ENCODE results near the gene PRR16. TPM values are rescaled to one million over a fixed set of nuclear protein-coding genes. Genes with fewer than 3 reads are reported as not detected.
"Not testable (repeated sequence)": the region's sequence is repeated elsewhere in the genome, so short reads cannot be mapped to it uniquely, and the experiment has no call there.

Gene PRR16
- total RNA-seq, 1 donor from 2014 or later = 0.70 TPM

- DNase-seq (ENCODE audit: low read depth) = no peak
Observed at GRCh38 chr5:120640778-120641177, 176.7 kb downstream of the PRR16 start.

- no peak for DNase-seq (ENCODE audit: low read depth)
Observed at GRCh38 chr5:120644516-120644915, 180.4 kb downstream of the PRR16 start.

GRCh38 chr5:120655828-120656435, 191.8 kb downstream of the PRR16 start:
- peak; percentile 28 for DNase-seq (ENCODE audit: low read depth)

- no peak for DNase-seq (ENCODE audit: low read depth)
Observed at GRCh38 chr5:120657104-120657503, 193.0 kb downstream of the PRR16 start.

- peak; percentile 14 for DNase-seq (ENCODE audit: low read depth)
Observed at GRCh38 chr5:120677481-120677880, 213.4 kb downstream of the PRR16 start.

- no peak for DNase-seq (ENCODE audit: low read depth)
Observed at GRCh38 chr5:120678279-120678678, 214.2 kb downstream of the PRR16 start.

GRCh38 chr5:120682851-120683250, 218.8 kb downstream of the PRR16 start:
- no peak for DNase-seq (ENCODE audit: low read depth)

- DNase-seq (ENCODE audit: low read depth) = no peak
Observed at GRCh38 chr5:120683580-120683979, 219.5 kb downstream of the PRR16 start.

- peak; percentile 6 for DNase-seq (ENCODE audit: low read depth)
Observed at GRCh38 chr5:120684213-120684612, 220.1 kb downstream of the PRR16 start.

- DNase-seq (ENCODE audit: low read depth) = no peak
Observed at GRCh38 chr5:120684749-120685415, 220.8 kb downstream of the PRR16 start.

- no peak for DNase-seq (ENCODE audit: low read depth)
Observed at GRCh38 chr5:120690621-120691407, 226.7 kb downstream of the PRR16 start.

- DNase-seq (ENCODE audit: low read depth) = no peak
Observed at GRCh38 chr5:120692325-120692724, 228.2 kb downstream of the PRR16 start.

GRCh38 chr5:120695368-120695880, 231.3 kb downstream of the PRR16 start:
- no peak for DNase-seq (ENCODE audit: low read depth)

- DNase-seq (ENCODE audit: low read depth) = no peak
Observed at GRCh38 chr5:120697147-120697546, 233.0 kb downstream of the PRR16 start.

- not testable (repeated sequence) for DNase-seq (ENCODE audit: low read depth)
Observed at GRCh38 chr5:120697670-120698327, 233.7 kb downstream of the PRR16 start.

GRCh38 chr5:120700653-120701052, 236.6 kb downstream of the PRR16 start:
- not testable (repeated sequence) for DNase-seq (ENCODE audit: low read depth)

GRCh38 chr5:120702817-120703538, 238.9 kb downstream of the PRR16 start:
- not testable (repeated sequence) for DNase-seq (ENCODE audit: low read depth)

GRCh38 chr5:120703918-120704587, 240.0 kb downstream of the PRR16 start:
- DNase-seq (ENCODE audit: low read depth) = no peak

- no peak for DNase-seq (ENCODE audit: low read depth)
Observed at GRCh38 chr5:120706877-120707276, 242.8 kb downstream of the PRR16 start.

- no peak for DNase-seq (ENCODE audit: low read depth)
Observed at GRCh38 chr5:120717381-120717780, 253.3 kb downstream of the PRR16 start.

- DNase-seq (ENCODE audit: low read depth) = no peak
Observed at GRCh38 chr5:120730214-120730613, 266.1 kb downstream of the PRR16 start.
